Measurements from ENCODE around the gene P2RX6.

P2RX6 gene

GRCh38 chr22:20979940-20980453 lies 35.0 kb upstream of the P2RX6 start:
- no peak for DNase-seq

- no peak for DNase-seq
These were observed 34.4 kb upstream of the P2RX6 start for GRCh38 chr22:20980523-20980922.

DNA sequence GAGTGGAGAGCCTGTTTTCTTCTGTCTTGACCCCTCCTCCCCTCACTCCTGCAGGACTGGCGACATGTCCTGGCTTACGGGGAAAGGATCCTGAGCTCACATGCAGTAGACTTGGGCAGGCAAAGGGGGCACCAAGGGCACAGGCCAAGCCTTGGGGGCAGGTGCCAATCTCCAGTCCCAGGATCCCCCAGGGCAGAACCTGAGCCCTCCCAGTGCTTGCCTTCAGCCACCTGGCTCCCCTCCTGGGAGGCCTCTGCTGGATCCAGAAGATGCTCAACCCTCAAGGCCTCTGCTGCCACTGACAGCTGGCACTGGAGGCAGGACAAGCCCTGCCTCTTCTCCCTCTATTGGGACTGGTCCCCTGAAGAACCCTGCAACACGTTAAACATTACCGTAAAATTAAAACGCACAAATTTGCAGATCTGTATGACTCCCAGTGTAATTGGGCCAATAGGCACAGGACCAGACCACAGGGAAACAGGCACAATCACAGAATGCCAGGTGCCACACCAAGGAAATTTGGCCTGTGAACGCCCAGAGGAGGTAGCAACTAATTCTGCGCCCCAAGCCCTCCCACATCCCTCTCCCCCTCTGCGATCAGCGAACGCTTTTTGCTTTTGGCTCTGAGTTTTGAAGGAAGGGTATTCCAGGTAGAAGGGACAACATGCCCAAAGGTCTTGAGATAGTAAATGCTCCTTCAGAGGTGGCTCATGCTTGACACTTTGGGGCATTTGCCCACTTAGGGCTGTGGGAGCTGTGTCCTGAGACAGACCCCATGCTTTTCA lies 33.8 kb upstream of the P2RX6 start:
- DNase-seq, result no peak

DNA sequence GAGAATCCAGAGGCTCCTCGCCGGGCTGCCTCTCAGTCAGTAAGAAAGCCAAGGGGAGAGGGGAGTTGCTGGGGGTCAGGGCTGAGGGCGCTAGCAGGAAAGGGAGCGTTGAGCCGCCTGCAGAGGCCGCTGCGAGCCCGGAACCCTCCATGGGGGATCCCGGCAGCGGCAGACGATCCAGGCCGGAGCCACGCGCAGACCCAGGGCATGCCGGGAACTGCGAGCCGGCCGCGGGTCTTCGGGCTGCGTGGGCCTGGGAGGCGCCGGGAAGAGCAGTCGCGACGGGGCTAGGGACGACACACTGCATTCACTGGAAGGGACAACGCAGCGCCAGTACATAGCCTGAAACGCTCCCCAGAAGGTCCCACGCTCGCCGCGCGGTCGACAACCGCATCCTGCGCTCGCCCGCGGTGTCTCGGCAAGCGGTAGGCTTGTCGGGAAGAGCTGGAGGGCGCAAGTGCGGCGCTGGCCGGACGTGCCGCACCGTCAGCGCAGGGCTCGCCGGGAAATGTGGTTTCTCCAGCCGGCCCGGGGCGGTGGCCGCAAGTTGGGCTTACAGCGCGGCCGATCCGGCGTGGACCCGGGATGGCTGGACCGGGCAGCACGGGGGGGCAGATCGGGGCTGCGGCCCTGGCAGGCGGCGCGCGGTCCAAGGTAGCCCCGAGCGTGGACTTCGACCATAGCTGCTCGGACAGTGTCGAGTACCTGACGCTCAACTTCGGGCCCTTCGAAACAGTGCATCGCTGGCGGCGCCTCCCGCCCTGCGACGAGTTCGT lies 33.0 kb upstream of the P2RX6 start, which contains the start of gene LZTR1:
TSS of gene LZTR1 (plus strand) at position 511 of the 776 bp plus-strand sequence. CDS start at position 586, 75 bp downstream.
- DNase-seq, result peak; percentile 98

DNA sequence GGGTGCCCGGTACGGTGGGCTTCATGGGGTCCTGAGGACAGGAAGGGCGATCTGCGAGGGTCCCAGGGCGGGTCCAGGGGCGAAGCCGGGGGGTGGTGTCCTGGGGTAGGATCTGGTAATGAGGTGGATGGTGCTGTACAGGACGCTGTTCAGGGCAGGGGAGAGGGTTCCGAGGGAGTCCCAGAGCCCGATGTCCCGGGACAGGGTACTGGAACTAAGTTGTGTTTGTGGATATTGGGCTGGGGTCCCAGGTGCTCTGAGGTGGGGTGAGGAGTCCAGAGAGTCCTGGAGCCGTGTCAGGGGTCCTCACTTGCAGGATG lies 32.4 kb upstream of the P2RX6 start:
- no peak for DNase-seq

GRCh38 chr22:20983081-20983771 lies 31.7 kb upstream of the P2RX6 start:
- DNase-seq, result no peak

DNA sequence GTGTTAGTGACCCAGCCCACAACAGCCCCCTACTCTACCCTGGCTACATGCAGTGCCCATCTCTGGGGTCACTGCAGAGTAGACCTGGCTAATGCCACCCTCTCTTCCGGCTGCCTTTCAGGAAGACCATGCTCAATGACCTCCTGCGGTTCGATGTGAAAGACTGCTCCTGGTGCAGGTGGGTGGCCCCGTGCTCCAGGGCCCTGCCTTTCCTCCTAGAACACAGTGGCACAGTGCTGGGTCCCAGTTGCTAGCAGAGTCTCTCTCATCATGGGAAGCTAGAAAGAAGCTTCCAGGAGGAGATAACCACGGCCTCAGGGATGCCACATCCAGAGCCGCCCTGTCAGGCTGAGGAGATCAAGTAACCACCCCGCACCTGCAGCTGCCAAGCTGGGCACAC lies 29.2 kb upstream of the P2RX6 start:
- no peak for DNase-seq

DNA sequence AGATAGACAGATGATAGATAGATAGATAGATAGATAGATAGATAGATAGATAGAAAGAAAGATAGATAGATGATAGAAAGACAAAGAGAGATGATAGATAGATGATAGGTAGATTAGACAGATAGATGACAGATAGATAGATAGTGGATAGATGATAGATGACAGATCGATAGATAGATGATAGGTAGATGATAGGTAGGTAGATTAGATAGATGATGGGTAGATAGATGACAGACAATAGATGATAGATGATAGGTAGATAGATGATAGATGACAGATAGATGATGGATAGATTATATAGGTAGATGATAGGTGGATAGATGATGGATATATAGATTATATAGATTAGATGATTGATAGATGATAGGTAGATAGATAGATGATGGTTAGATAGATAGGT lies 28.6 kb upstream of the P2RX6 start:
- DNase-seq, result no peak

DNA sequence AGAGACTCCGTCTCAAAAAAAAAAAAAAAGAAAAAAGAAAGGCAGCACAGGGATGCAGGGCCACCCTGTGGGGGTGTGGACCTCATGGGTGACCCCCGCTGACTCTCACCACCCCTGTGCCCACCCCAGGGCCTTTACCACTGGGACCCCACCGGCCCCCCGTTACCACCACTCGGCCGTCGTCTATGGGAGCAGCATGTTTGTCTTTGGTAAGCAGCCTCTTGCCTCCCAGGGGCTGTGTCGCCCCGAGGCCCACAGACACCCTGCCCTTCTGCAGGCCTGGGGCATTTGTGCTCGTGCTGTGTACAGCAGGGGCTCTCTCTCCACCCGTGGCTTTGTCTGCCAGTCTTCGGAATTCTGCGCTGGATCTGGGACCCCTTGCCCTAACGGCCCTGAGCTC lies 27.6 kb upstream of the P2RX6 start:
- DNase-seq, result no peak

- DNase-seq, result no peak
These were observed 26.2 kb upstream of the P2RX6 start for GRCh38 chr22:20988573-20989322.

- DNase-seq, result no peak
These were observed 25.4 kb upstream of the P2RX6 start for GRCh38 chr22:20989323-20990138.

GRCh38 chr22:20990184-20991180 lies 24.5 kb upstream of the P2RX6 start:
- DNase-seq, result no peak

GRCh38 chr22:20991252-20992055 lies 23.5 kb upstream of the P2RX6 start:
- no peak for DNase-seq

DNA sequence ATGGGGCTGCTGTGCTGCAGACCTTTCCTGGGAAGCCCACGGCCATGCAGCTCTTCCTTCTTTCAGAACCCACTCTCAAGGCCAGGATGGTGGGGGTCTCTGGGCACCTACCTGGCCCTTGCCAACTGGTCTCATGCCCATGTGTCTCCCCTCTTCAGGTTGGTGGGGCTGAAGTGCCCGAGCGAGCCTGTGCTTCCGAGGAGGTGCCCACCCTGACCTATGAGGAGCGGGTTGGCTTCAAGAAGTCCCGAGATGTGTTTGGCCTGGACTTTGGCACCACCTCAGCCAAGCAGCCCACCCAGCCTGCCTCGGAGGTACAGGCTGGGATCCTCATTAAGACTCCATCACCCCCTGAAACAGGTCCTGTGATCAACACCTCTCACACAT lies 22.9 kb upstream of the P2RX6 start:
- no peak for DNase-seq

DNA sequence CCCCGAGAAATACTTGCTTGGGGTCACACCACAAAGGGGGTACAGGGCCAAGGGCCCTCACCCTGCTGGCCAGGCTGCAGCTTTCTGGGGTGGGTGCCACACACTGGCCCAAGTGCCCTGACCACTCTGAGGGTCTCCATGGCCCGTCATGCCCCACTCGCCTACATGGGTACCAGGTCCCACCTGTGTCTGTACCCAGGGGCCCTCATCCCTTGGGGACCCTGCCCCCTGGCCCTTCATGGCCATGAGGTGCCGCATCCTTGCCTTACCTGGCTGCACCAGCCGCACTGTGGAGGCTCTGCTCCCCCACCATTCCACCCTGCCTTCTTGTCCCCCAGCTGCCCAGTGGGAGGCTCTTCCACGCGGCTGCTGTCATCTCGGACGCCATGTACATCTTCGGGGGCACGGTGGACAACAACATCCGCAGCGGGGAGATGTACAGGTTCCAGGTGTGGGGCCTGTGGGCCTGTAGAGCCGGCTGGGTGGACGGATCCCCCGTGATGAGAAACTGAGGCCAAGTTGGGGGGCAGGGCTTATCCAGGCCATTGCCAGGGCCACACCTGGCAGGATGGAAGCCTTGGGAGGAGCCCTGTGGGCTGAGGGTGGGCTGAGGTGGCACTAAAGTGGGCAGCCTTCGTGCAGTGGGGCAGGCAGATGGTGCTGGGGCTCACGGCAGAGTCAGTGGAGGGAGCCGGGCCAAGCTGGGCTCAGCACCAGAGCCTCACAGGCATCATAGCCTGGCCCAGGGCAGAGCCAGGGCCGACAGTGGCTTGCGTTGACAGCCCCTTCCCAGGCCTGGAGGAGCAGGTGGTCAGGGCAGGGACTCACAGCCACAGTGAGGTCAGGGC lies 22.3 kb upstream of the P2RX6 start:
- no peak for DNase-seq

- no peak for DNase-seq
These were observed 21.4 kb upstream of the P2RX6 start for GRCh38 chr22:20993304-20994127.
